K562 treated with DMSO at 1 percent for 4 hours (cell line): Measurements from ENCODE around the gene ZNF662. TPM values are rescaled to one million over a fixed set of nuclear protein-coding genes. Genes with fewer than 3 reads are reported as not detected.

ENCODE experiments used
- total RNA-seq: library from RNA; unstranded; fragments of 300-600 nt; gene quantifications from 2 replicates; pipeline ENCODE4 v1.2.3, GENCODE V29; 2022; ENCODE audit not compliant: insufficient read depth

The ZNF662 gene
- 0.67 TPM in 1 of 2 replicates, not detected in the other for total RNA-seq

GRCh38 chr3:42906070-42906847, at the start of gene ZNF662:
Gene ZNF662, plus strand, starts transcription at chr3:42906142. Its CDS starts 1,973 bp downstream, at chr3:42908115.

GRCh38 chr3:42875325-42876151, 30.4 kb upstream of the ZNF662 start, which contains the start of gene CYP8B1:
Gene CYP8B1, minus strand, starts transcription at chr3:42875879. Its CDS starts 63 bp downstream, at chr3:42875816.

Other genes with a start within 250 kb of the ZNF662 start
- not detected in 2 replicates for gene KLHL40, start 220.6 kb upstream of the ZNF662 start, total RNA-seq
- gene HHATL, start 203.3 kb upstream of the ZNF662 start, total RNA-seq: not detected in 2 replicates
- 1.1 and 1.2 TPM in 2 replicates for gene CCDC13, start 132.9 kb upstream of the ZNF662 start, total RNA-seq
- gene HIGD1A, start 101.7 kb upstream of the ZNF662 start, total RNA-seq: 123 and 145 TPM in 2 replicates
- not detected in 2 replicates for gene ACKR2, start 96.7 kb upstream of the ZNF662 start, total RNA-seq
- gene CYP8B1, start 30.3 kb upstream of the ZNF662 start, total RNA-seq: not detected in 2 replicates
- gene GASK1A, start 73.2 kb downstream of the ZNF662 start, total RNA-seq: 0.54 TPM in 1 of 2 replicates, not detected in the other
- 16.1 and 19.7 TPM in 2 replicates for gene POMGNT2, start 199.9 kb downstream of the ZNF662 start, total RNA-seq